HUES64 (cell line): ENCODE measurements around the gene STX5.
A peak's percentile ranks its signal among the peaks of the same experiment; 100 is the strongest.
"Not testable (repeated sequence)": the region's sequence is repeated elsewhere in the genome, so short reads cannot be mapped to it uniquely, and the experiment has no call there.

Source experiments
- H3K27ac ChIP-seq: 2 replicates; pipeline ENCODE4 v1.7.0; 2013; ENCODE audit warnings: low read depth, low read length, inconsistent platforms
- H3K27me3 ChIP-seq: 2 replicates; pipeline ENCODE4 v1.6.1; 2013; ENCODE audit warnings: mild to moderate bottlenecking, low read length; ENCODE audit not compliant: insufficient read depth
- H3K36me3 ChIP-seq: 2 replicates; pipeline ENCODE4 v1.6.1; 2013; ENCODE audit warnings: mild to moderate bottlenecking, low read length; ENCODE audit not compliant: insufficient read depth
- H3K4me1 ChIP-seq: 2 replicates; pipeline ENCODE4 v1.6.1; 2013; ENCODE audit warnings: mild to moderate bottlenecking, low read length, moderate library complexity; ENCODE audit not compliant: insufficient read depth
- H3K4me3 ChIP-seq: 2 replicates; pipeline ENCODE4 v1.5.1; 2013; ENCODE audit warnings: mild to moderate bottlenecking, low read length, moderate library complexity
- H3K9ac ChIP-seq: 2 replicates; pipeline ENCODE4 v1.6.1; 2013; ENCODE audit warnings: mild to moderate bottlenecking, low read depth, low read length
- H3K9me3 ChIP-seq: 2 replicates; pipeline ENCODE4 v1.6.1; 2013; ENCODE audit warnings: low read depth, low read length; ENCODE audit not compliant: insufficient read depth
- WGBS: fragments of 150-250, 120-280 bp; methylation state at CpG from one replicate; pipeline ENCODE4 v1.1.7; 2013; ENCODE audit warnings: missing lambda C conversion rate; 5-methylcytosine and 5-hydroxymethylcytosine counted together

STX5 gene

DNA sequence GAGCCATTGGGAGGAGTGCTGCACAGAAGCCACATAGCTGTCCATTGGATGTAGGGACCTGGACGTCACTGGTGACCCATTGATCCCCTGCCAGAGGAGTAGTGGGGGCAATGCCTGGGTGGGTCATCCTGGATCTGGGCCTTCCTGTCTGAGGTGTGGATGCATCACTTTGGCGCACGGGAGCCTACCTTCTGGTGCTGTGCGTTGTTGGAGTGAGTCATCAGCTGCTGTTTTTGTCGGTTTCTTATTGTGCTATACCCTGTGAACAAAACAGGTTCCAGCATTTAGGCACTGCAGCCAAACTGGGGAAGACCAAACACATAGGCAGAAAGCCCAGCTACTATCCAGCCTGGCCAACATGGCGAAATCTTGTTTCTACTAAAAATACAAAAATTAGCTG lies 57.4 kb downstream of the STX5 start:
- no peak overlapping the region for H3K4me3 ChIP-seq
- 96% methylated on average over 6 of the region's 6 CpGs for WGBS
- H3K27me3 ChIP-seq, result no peaks in the 10 kb centered on the region

DNA sequence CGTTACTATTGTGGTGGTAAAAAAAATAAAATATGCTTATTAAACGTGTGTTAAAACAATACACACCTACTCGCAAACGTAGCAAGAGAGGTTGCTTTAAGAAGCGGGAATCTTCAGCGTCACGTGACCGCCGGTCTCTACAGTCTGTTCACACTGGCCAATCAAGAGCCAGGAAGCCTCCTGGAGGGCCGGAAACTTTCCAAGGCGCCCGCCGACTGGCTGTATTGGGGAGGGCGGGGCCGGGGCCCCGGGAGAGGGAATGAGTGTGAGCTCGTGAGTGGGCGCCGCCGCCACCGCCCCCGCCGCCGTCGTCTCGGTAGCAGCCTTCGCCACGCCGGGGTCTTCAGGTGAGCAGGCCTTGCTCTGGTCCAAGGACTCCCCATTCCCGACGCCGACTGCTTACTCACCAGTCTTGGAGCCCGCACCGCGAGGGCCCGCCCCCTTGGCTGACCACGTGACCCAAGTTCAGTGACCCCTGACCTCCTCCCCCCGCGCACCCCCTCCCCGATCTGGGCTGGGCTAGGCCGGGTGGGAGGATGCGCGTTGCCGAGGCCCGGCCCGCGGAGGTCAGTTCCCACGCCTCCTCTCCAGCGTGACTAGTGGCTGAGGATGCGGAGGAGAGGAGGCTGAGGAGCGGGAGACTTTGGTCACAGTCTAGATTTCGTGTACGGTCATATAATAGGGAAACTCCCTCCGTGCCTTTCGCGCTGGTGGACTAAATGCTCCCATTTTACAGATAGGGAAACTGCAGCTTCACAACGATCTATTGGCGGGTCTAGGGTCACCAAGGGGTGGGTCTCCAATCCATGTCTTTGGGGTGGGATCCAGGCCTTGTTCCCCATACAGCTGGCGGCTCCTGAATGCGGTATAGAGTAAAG lies 60.5 kb downstream of the STX5 start, which contains the start of gene TAF6L:
Gene TAF6L, plus strand, starts transcription at position 253 of the 878 bp plus-strand sequence. CDS start 4,388 bp downstream, outside the sequence.
- H3K9ac ChIP-seq, result peak within 1 kb of the TSS; percentile 79
- under 1% methylated on average over 54 of the region's 60 CpGs for WGBS
- no peaks in the 10 kb centered on the region for H3K9me3 ChIP-seq
- peaks cover 9% of the 10 kb centered on the region; the same call in 1 of the 2 replicates for H3K4me1 ChIP-seq
- no peaks in the 10 kb centered on the region for H3K27me3 ChIP-seq
- H3K4me3 ChIP-seq, result peak within 1 kb of the TSS; percentile 95
- H3K36me3 ChIP-seq, result peaks cover 27% of the 10 kb centered on the region
- peak within 1 kb of the TSS; percentile 96 for H3K27ac ChIP-seq

More for the DNA sequence above, 57.4 kb downstream of the STX5 start:
- H3K9ac ChIP-seq, result no peak overlapping the region
- peaks cover 9% of the 10 kb centered on the region; the same call in 1 of the 2 replicates for H3K4me1 ChIP-seq
- H3K36me3 ChIP-seq, result peaks cover 33% of the 10 kb centered on the region
- no peaks in the 10 kb centered on the region for H3K9me3 ChIP-seq
- H3K27ac ChIP-seq, result no peak overlapping the region

DNA sequence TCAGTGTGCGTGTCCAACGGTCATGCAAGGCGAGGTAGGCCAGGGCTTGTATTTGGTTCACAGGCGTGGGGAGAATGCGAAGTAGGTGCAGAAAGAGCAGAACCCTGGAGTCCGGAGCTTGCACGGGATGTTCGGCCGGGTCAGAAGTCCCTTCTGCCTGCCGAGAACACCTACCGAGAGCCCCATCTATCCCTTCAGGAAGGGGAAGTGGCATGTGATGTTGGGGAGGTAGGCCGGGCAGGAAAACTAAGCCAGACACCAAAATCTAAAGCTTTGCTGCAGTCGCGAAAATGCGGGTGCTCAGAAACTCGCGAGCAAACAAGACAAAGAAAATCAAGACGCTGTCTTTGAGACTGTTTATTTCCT lies 61.1 kb downstream of the STX5 start:
- H3K27ac ChIP-seq, result peak overlapping the region; percentile 96
- peaks cover 26% of the 10 kb centered on the region for H3K36me3 ChIP-seq

DNA sequence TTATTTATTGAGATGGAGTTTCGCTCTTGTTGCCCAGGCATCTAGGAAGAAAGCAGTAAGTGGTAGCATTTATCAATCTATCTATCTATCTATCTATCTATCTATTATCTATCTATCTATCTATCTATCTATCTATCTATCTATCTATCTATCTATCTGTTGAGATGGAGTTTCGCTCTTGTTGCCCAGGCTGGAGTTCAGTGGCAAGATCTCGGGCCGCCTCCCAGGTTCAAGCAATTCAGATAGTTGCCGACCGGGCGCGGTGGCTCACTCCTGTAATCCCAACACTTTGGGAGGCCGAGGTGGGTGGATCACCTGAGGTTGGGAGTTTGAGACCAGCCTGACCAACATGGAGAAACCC lies 71.0 kb downstream of the STX5 start:
- H3K9me3 ChIP-seq, H3K27me3 ChIP-seq, H3K27ac ChIP-seq: not testable (repeated sequence)
- Histone ChIP-seq H3K4me1 (peaks cover 12% of the 10 kb centered on the region; the same call in 1 of the 2 replicates), H3K4me3 (peak overlapping the region; percentile 98), H3K36me3 (peaks cover 22% of the 10 kb centered on the region), H3K9ac (peak overlapping the region; percentile 35; the same call in 1 of the 2 replicates)
- 44% methylated on average over 8 of the region's 9 CpGs for WGBS

More for the DNA sequence above, 61.1 kb downstream of the STX5 start:
- no peaks in the 10 kb centered on the region for H3K27me3 ChIP-seq
- no peaks in the 10 kb centered on the region for H3K9me3 ChIP-seq
- H3K4me1 ChIP-seq, result peaks cover 9% of the 10 kb centered on the region; the same call in 1 of the 2 replicates
- H3K9ac ChIP-seq, result peak overlapping the region; percentile 79
- WGBS, result 12% methylated on average over 18 of the region's 18 CpGs
- peak overlapping the region; percentile 95 for H3K4me3 ChIP-seq

DNA sequence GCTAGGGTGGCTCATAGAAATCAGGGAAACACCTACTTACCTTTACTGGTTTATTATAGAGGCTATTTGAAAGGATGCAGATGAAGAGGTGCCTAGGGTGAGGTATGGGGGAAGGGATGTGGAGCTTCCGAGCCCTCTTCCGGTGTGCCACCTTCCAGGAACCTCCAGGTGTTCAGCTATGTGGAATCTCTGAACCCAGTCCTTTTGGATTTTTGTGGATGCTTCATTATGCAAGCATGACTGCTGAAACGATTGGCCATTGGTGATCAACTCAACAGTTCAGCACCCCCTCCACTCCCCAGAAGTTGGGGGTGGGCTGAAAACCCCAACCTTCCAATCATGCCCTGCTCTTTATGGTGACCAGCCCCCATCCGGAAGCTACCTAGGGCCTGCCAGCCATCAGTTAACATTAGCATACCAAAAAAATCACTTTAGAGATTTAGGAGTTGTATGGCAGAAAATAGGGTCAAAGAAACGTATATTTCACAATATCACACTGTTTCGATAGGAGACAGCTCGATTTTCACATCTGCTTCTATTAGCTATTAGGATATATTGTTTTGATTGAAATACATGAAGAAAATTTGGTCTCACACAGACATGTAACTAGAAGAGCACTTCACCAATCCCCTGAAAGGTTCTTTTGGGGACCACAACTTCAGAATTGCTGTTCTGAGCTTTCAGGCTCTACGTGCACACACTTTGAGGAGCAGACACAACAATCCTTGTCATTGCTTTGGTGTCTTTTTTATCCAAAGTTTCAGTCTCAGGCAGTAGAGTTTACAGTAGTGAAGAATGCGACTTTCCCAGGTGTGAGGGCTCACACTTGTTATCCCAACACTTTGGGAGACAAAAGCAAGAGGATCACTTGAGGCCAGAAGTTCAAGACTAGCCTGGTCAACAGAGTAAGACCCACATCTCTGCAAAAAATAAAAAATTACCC lies 73.7 kb downstream of the STX5 start:
- Histone ChIP-seq H3K4me1 (peaks cover 16% of the 10 kb centered on the region), H3K27me3 (no peaks in the 10 kb centered on the region), H3K9me3 (no peaks in the 10 kb centered on the region), H3K9ac (peak overlapping the region; percentile 61), H3K4me3 (peak overlapping the region; percentile 60), H3K27ac (peak overlapping the region; percentile 90), H3K36me3 (peaks cover 10% of the 10 kb centered on the region)
- WGBS, result 20% methylated on average over 6 of the region's 9 CpGs
